ENCODE data around the gene LIPH. TPM values are rescaled to one million over a fixed set of nuclear protein-coding genes. Genes with fewer than 3 reads are reported as not detected.

LIPH gene
- total and polyA plus RNA-seq, 11 donors = 0.04 to 1.4 (median 0.36) TPM

DNA sequence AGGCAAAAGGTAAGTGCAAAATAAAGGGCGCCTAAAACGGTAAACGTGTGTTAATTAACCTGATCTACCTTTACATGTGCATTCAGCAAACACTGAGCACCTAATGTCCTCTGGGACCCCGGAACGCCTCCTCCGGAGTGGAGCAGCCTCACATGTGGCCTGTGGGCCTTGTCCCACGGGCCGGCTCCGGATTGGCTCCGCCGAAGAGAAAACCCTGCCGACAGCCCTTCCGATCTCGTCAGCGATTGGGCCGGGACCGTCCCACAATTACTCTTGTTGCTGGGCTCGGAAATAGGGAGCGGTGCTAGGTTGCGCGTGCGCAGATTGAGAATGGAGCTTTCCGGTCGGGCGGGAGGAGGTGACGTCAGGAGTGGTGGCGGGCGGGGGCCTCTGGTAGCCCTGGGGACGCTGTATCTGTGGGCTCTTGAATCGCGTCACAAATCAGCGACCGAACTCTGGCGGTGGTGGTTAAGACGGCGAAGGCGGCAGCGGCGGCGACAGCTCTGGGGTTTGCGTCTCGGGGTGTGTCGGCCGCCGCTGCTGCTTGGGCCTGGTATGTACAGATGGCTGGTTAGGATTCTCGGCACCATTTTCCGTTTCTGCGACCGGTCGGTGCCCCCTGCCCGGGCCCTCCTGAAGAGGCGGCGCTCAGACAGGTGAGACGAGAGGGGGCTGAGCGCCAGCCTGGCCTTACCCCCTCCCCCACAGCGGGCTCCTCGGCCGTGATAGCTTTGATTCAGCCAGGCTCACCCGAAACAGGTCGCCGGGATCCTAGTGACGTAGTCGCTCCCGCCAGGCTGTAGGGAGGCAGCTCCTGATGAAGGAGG is 33.7 kb upstream of the LIPH start, which contains the start of gene SENP2:
TSS of gene SENP2 (plus strand) at position 437 of the 827 bp plus-strand sequence. CDS start at position 556, 119 bp downstream.
- peak; percentile 20 to 78 for TF ChIP-seq POLR2A (IDR thresholded peaks at IDR 0.05)
- TF ChIP-seq, protein P1, sequence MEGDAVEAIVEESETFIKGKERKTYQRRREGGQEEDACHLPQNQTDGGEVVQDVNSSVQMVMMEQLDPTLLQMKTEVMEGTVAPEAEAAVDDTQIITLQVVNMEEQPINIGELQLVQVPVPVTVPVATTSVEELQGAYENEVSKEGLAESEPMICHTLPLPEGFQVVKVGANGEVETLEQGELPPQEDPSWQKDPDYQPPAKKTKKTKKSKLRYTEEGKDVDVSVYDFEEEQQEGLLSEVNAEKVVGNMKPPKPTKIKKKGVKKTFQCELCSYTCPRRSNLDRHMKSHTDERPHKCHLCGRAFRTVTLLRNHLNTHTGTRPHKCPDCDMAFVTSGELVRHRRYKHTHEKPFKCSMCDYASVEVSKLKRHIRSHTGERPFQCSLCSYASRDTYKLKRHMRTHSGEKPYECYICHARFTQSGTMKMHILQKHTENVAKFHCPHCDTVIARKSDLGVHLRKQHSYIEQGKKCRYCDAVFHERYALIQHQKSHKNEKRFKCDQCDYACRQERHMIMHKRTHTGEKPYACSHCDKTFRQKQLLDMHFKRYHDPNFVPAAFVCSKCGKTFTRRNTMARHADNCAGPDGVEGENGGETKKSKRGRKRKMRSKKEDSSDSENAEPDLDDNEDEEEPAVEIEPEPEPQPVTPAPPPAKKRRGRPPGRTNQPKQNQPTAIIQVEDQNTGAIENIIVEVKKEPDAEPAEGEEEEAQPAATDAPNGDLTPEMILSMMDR (IDR thresholded peaks at IDR 0.05) = no peak
- intact Hi-C loops (cut with DNase I) = loop anchor here in 1 of 10 donors (2.0 kb wide), 1 partner anchor 87 kb away; the partner anchor contains the start of gene TMEM41A

DNA sequence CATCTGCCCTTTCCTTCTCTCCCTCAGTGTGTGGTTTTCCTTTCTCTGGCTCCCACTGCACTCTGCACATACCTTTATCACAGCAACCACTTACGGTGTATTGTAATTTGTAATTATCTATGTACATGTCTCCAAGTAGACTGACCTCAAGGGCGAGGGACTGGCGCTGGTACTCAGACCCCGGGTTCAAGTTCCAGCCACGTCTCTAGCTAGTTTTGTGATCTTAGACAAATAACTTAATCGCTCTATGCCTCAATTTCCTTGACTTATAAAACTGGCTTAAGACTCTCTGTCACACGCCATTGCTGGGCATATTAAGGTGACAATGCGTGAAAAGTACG is 33.1 kb upstream of the LIPH start:
- Histone ChIP-seq H3K36me3 (peaks cover 0 to 8% (median 6%) of the 10 kb centered on the region in 9 donors), H3K27ac (peak overlapping the region in 11 of 12 donors; percentile 69 to 99 (median 94)), H3K9me3 (no peaks in the 10 kb centered on the region), H3K4me1 (peaks cover 0 to 38% (median 24%) of the 10 kb centered on the region in 12 donors), H3K4me3 (peak overlapping the region in 11 of 12 donors; percentile 21 to 99 (median 82)), H3K27me3 (no peaks in the 10 kb centered on the region)
- DNase-seq (no peak), ATAC-seq (no peak)
- intact Hi-C loops (cut with DNase I) = no loop called here
- 27 to 32% (median 32%) methylated on average over 9 of the region's 9 CpGs for WGBS, 4 donors
- no peak for TF ChIP-seq POLR2A (IDR thresholded peaks at IDR 0.05)
- TF ChIP-seq, protein P1 (IDR thresholded peaks at IDR 0.05) = no peak

More for the DNA sequence above, 33.7 kb upstream of the LIPH start, which contains the start of gene SENP2:
- Histone ChIP-seq H3K4me1 (peaks cover 0 to 38% (median 24%) of the 10 kb centered on the region in 12 donors), H3K4me3 (peak within 1 kb of the TSS; percentile 64 to 99 (median 84)), H3K9me3 (no peaks in the 10 kb centered on the region), H3K36me3 (peaks cover 0 to 13% (median 7%) of the 10 kb centered on the region in 9 donors), H3K27ac (peak within 1 kb of the TSS; percentile 82 to 99 (median 92)), H3K27me3 (no peaks in the 10 kb centered on the region)
- 0% methylated on average over 14 to 64 of the region's 64 CpGs for WGBS, 4 donors
- DNase-seq (peak; percentile 99), ATAC-seq (peak; percentile 98 to 99 (median 98))

DNA sequence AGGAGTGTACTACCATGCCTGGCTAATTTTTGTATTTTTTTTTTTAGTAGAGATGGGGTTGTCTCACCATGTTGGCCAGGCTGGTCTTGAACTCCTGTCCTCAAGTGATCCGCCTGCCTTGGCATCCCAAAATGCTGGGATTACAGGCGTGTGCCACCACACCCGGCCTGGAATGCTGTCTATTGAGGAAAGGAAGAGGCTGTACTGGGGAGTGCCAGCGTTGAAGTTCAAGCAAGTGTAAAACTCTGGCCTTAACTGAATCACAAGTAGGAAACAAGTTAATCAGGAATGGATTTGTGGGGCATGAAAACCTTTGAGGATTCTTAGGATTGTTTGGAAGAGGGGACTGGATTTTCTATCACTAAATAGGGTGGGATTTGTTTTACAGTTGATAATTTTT is 32.3 kb upstream of the LIPH start:
- H3K36me3 ChIP-seq = peaks cover 0 to under 1% (median 0%) of the 10 kb centered on the region in 9 donors
- H3K4me3 ChIP-seq = no peak overlapping the region
- no peak overlapping the region for H3K27ac ChIP-seq
- TF ChIP-seq POLR2A (IDR thresholded peaks at IDR 0.05) = no peak
- TF ChIP-seq, protein P1 (IDR thresholded peaks at IDR 0.05) = no peak
- H3K27me3 ChIP-seq = no peaks in the 10 kb centered on the region
- DNase-seq (no peak), ATAC-seq (no peak)
- intact Hi-C loops (cut with DNase I) = loop anchor here in 1 of 10 donors (5.0 kb wide), 1 partner anchor 222 kb away; the partner anchor contains the start of gene MAP3K13
- WGBS, 4 donors = 77 to 96% (median 88%) methylated on average over 4 of the region's 4 CpGs
- H3K9me3 ChIP-seq = no peaks in the 10 kb centered on the region
- peaks cover 0 to 33% (median 24%) of the 10 kb centered on the region in 12 donors for H3K4me1 ChIP-seq

- 51 to 69% (median 61%) methylated on average over 6 of the region's 6 CpGs for WGBS, 4 donors
These were observed 31.5 kb upstream of the LIPH start for GRCh38 chr3:185583925-185584324.

More at GRCh38 chr3:185583925-185584324, 31.5 kb upstream of the LIPH start:
- DNase-seq (no peak), ATAC-seq (no peak)
- Histone ChIP-seq H3K36me3 (no peaks in the 10 kb centered on the region), H3K27ac (no peak overlapping the region), H3K4me1 (peaks cover 0 to 27% (median 18%) of the 10 kb centered on the region in 12 donors), H3K9me3 (no peaks in the 10 kb centered on the region), H3K4me3 (no peak overlapping the region), H3K27me3 (no peaks in the 10 kb centered on the region)
- TF ChIP-seq, protein P1 (IDR thresholded peaks at IDR 0.05) = no peak
- TF ChIP-seq POLR2A (IDR thresholded peaks at IDR 0.05) = no peak
- intact Hi-C loops (cut with DNase I) = loop anchor here in 1 of 10 donors (5.0 kb wide), 1 partner anchor 222 kb away; the partner anchor contains the start of gene MAP3K13
